ENCODE data around the gene AP5Z1.

AP5Z1 gene, protein sequence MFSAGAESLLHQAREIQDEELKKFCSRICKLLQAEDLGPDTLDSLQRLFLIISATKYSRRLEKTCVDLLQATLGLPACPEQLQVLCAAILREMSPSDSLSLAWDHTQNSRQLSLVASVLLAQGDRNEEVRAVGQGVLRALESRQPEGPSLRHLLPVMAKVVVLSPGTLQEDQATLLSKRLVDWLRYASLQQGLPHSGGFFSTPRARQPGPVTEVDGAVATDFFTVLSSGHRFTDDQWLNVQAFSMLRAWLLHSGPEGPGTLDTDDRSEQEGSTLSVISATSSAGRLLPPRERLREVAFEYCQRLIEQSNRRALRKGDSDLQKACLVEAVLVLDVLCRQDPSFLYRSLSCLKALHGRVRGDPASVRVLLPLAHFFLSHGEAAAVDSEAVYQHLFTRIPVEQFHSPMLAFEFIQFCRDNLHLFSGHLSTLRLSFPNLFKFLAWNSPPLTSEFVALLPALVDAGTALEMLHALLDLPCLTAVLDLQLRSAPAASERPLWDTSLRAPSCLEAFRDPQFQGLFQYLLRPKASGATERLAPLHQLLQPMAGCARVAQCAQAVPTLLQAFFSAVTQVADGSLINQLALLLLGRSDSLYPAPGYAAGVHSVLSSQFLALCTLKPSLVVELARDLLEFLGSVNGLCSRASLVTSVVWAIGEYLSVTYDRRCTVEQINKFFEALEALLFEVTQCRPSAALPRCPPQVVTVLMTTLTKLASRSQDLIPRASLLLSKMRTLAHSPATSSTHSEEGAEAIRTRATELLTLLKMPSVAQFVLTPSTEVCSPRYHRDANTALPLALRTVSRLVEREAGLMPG
- long read RNA-seq, transcript AP5Z1-201 (17 exons, 2,889 nt) = major isoform, 229 of 260 reads
- long read RNA-seq, partial matches to known transcripts = 4 of 260 reads
- long read RNA-seq, other reads (novel, unspliced or antisense) = 22 of 260 reads

DNA sequence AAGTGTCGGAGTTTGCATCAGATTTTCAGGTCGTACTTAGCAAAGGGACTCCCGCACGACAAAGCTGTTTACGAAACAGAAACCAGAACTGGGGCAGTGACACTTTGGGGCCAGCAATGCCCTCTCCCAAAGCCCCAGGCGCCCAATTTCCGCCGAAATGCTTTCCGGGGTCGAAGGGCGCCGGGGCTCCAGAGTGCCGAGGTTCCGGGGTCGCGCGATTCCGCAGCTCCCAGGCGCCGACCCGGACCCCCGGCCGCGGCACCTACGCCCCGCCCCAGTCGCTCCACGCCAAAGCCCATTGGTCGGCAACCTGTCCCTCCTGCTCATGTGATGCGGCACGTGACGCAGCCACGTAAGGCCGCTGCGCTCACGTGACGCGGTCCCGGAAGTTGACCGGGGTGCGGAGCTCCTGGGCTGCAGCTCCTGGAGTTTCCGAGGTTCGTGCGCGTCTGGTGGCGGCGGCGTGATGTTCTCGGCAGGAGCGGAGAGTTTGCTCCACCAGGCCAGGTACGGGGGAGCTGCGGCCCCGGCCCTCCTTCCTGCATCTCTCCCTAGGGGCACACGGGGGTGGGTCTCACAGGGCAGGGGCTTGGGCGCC, at the start of gene AP5Z1:
Gene AP5Z1 (plus strand): TSS at position 374 of the 598 bp plus-strand sequence. CDS start 93 bp downstream, at position 467.
- H3K27me3 ChIP-seq (ENCODE audit: insufficient read depth, poor library complexity, severe bottlenecking) = no peaks in the 10 kb centered on the region
- H3K27ac ChIP-seq (replicated peaks) = peak within 1 kb of the TSS; percentile 91
- peak; percentile 94 to 96 for DNase-seq (ENCODE audit: low read depth in 1 of 2, low spot score in 1 of 2)
- peak within 1 kb of the TSS; percentile 99 for H3K4me3 ChIP-seq (replicated peaks; ENCODE audit: insufficient read depth, low read length)
- peak; percentile 77 for TF ChIP-seq GABPA (IDR thresholded peaks at IDR 0.05; ENCODE audit: low read depth)
- TF ChIP-seq POLR2AphosphoS5 (IDR thresholded peaks at IDR 0.05; ENCODE audit: low read depth) = peak; percentile 84
- TF ChIP-seq SPI1 (IDR thresholded peaks at IDR 0.05; ENCODE audit: borderline replicate concordance, low read depth) = no peak

DNA sequence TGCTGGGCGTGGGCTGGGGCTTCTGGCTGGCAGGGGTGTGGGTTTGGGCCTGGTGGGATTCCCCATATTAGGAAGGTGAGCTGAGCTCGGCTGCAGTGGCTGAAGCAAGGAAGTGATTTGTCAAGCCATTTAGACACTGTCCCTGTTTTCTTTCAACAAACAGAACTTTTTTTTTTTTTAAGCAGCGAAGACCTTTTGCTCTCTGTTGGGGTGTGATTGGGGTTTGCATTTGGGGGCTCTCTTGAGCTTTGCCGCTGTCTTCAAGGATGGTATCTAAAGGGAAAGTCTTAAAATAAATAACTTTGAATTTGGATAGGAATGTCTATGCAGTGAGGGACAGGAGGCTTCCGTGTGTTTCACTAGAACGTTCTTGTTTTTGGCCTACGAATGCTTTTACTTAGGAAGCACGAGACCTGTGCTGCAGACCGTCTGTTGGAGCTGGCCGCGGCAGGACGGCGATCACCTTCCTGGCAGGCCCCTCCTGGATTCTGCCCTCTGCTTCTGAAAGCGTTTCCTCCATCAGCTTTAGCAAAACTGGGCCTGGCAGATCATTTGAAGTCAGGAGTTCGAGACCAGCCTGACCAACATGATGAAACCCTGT, 49.5 kb upstream of the AP5Z1 start:
- H3K27ac ChIP-seq (replicated peaks) = no peak overlapping the region
- no peak for DNase-seq (ENCODE audit: low read depth in 1 of 2, low spot score in 1 of 2)
- 0 out of 2 replicates have a peak overlapping the region, but pooled peaks have one; percentile 39 for H3K4me3 ChIP-seq (replicated peaks; ENCODE audit: insufficient read depth, low read length)
- H3K27me3 ChIP-seq (ENCODE audit: insufficient read depth, poor library complexity, severe bottlenecking) = no peaks in the 10 kb centered on the region
- TF ChIP-seq, protein P1, sequence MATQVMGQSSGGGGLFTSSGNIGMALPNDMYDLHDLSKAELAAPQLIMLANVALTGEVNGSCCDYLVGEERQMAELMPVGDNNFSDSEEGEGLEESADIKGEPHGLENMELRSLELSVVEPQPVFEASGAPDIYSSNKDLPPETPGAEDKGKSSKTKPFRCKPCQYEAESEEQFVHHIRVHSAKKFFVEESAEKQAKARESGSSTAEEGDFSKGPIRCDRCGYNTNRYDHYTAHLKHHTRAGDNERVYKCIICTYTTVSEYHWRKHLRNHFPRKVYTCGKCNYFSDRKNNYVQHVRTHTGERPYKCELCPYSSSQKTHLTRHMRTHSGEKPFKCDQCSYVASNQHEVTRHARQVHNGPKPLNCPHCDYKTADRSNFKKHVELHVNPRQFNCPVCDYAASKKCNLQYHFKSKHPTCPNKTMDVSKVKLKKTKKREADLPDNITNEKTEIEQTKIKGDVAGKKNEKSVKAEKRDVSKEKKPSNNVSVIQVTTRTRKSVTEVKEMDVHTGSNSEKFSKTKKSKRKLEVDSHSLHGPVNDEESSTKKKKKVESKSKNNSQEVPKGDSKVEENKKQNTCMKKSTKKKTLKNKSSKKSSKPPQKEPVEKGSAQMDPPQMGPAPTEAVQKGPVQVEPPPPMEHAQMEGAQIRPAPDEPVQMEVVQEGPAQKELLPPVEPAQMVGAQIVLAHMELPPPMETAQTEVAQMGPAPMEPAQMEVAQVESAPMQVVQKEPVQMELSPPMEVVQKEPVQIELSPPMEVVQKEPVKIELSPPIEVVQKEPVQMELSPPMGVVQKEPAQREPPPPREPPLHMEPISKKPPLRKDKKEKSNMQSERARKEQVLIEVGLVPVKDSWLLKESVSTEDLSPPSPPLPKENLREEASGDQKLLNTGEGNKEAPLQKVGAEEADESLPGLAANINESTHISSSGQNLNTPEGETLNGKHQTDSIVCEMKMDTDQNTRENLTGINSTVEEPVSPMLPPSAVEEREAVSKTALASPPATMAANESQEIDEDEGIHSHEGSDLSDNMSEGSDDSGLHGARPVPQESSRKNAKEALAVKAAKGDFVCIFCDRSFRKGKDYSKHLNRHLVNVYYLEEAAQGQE (IDR thresholded peaks at IDR 0.05; ENCODE audit: insufficient replicate concordance, low read depth) = no peak
- TF ChIP-seq POLR2AphosphoS5 (IDR thresholded peaks at IDR 0.05; ENCODE audit: low read depth) (no peak), GABPA (IDR thresholded peaks at IDR 0.05; ENCODE audit: low read depth) (no peak), SPI1 (IDR thresholded peaks at IDR 0.05; ENCODE audit: borderline replicate concordance, low read depth) (no peak)
- TF ChIP-seq, protein P2, sequence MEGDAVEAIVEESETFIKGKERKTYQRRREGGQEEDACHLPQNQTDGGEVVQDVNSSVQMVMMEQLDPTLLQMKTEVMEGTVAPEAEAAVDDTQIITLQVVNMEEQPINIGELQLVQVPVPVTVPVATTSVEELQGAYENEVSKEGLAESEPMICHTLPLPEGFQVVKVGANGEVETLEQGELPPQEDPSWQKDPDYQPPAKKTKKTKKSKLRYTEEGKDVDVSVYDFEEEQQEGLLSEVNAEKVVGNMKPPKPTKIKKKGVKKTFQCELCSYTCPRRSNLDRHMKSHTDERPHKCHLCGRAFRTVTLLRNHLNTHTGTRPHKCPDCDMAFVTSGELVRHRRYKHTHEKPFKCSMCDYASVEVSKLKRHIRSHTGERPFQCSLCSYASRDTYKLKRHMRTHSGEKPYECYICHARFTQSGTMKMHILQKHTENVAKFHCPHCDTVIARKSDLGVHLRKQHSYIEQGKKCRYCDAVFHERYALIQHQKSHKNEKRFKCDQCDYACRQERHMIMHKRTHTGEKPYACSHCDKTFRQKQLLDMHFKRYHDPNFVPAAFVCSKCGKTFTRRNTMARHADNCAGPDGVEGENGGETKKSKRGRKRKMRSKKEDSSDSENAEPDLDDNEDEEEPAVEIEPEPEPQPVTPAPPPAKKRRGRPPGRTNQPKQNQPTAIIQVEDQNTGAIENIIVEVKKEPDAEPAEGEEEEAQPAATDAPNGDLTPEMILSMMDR (IDR thresholded peaks at IDR 0.05; ENCODE audit: insufficient read depth, low read length) = no peak

DNA sequence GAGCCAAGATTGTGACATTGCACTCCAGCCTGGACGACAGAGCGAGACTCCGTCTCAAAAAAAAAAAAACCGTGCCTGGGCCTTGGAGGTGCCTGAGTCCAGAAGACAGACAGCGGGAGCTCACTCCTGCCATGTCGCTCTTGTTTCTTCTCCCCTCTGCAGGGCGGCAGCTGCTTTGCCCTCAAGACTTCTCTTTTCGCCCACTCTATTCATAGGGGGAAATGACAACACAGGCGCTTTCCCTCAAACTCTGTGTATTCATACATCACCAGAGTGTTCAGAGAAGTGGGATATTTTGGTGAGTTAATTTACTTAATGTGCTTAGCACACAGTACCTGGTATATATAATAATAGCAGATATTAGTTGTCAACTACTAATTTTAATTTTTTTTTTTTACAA, 48.9 kb upstream of the AP5Z1 start:
- TF ChIP-seq SPI1 (IDR thresholded peaks at IDR 0.05; ENCODE audit: borderline replicate concordance, low read depth) = no peak
- TF ChIP-seq, protein P2 (IDR thresholded peaks at IDR 0.05; ENCODE audit: insufficient read depth, low read length) = no peak
- no peak for TF ChIP-seq GABPA (IDR thresholded peaks at IDR 0.05; ENCODE audit: low read depth)
- no peak for TF ChIP-seq POLR2AphosphoS5 (IDR thresholded peaks at IDR 0.05; ENCODE audit: low read depth)
- TF ChIP-seq, protein P1 (IDR thresholded peaks at IDR 0.05; ENCODE audit: insufficient replicate concordance, low read depth) = no peak
- H3K27ac ChIP-seq (replicated peaks) = no peak overlapping the region
- H3K4me3 ChIP-seq (replicated peaks; ENCODE audit: insufficient read depth, low read length) = no peak overlapping the region
- no peak for DNase-seq (ENCODE audit: low read depth in 1 of 2, low spot score in 1 of 2)
- no peaks in the 10 kb centered on the region for H3K27me3 ChIP-seq (ENCODE audit: insufficient read depth, poor library complexity, severe bottlenecking)
